ENCODE data around the gene RPS2.

Gene RPS2

GRCh38 chr16:1983544-1984346, 19.1 kb upstream of the RPS2 start, which contains the start of gene GFER:
GFER (plus strand) TSS chr16:1984193; CDS start chr16:1984219, 26 bp downstream.
- DNase-seq (ENCODE audit: low read depth), result peak; percentile 92
- H3K4me3 ChIP-seq (ENCODE audit: low read length), result peak within 1 kb of the TSS; percentile 76
- peak; percentile 34 for TF ChIP-seq CTCF (conservative IDR thresholded peaks at IDR 0.05; ENCODE audit: low read length)

GRCh38 chr16:1982991-1983543, 18.4 kb upstream of the RPS2 start:
- peak overlapping the region; percentile 63 for H3K4me3 ChIP-seq (ENCODE audit: low read length)
- no peak for DNase-seq (ENCODE audit: low read depth)
- TF ChIP-seq CTCF (conservative IDR thresholded peaks at IDR 0.05; ENCODE audit: low read length), result no peak; the same call in 1 of the 2 replicates

- no peak for DNase-seq (ENCODE audit: low read depth)
- no peak overlapping the region for H3K4me3 ChIP-seq (ENCODE audit: low read length)
- no peak for TF ChIP-seq CTCF (conservative IDR thresholded peaks at IDR 0.05; ENCODE audit: low read length)
Measured at GRCh38 chr16:1982013-1982433, 17.4 kb upstream of the RPS2 start.

- no peak within 1 kb of the TSS for H3K4me3 ChIP-seq (ENCODE audit: low read length)
- no peak for DNase-seq (ENCODE audit: low read depth)
- no peak for TF ChIP-seq CTCF (conservative IDR thresholded peaks at IDR 0.05; ENCODE audit: low read length)
Measured at GRCh38 chr16:1981398-1981836, 16.8 kb upstream of the RPS2 start, which contains the start of gene NOXO1. NOXO1 (minus strand) TSS chr16:1981469; CDS start chr16:1981179, 290 bp downstream.

- no peak for DNase-seq (ENCODE audit: low read depth)
- no peak for TF ChIP-seq CTCF (conservative IDR thresholded peaks at IDR 0.05; ENCODE audit: low read length)
Measured at GRCh38 chr16:1980770-1981087, 16.1 kb upstream of the RPS2 start.

GRCh38 chr16:1980030-1980769, 15.6 kb upstream of the RPS2 start:
- no peak for TF ChIP-seq CTCF (conservative IDR thresholded peaks at IDR 0.05; ENCODE audit: low read length)
- DNase-seq (ENCODE audit: low read depth), result no peak
- no peak overlapping the region for H3K4me3 ChIP-seq (ENCODE audit: low read length)

More at GRCh38 chr16:1980770-1981087, 16.1 kb upstream of the RPS2 start:
- H3K4me3 ChIP-seq (ENCODE audit: low read length), result no peak overlapping the region
